Measurements from ENCODE around the gene ITGA11.

DNA sequence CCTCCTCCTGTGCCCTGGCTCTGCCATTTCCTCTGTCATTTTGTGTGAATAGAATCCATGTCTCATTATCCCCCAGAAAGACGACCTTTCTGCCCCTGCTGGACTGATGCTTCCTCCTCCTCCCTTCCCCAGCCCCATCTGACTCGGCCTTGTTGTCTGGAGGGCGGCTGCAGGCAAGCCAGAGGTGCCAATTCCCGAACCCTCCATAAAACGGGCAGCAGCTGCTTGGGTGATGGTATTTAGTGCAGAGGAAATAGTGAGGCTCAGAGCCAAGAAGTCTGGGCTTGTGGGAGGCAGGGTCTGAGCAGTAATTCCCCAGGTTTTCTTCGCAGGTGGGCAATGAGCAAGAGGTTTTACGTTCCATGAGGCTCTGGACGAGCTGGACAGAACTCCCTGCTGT is 71.2 kb downstream of the ITGA11 start:
- TF ChIP-seq EZH2 (IDR thresholded peaks at IDR 0.05; ENCODE audit: low read length, missing control alignments) (no peak), CTCF (conservative IDR thresholded peaks at IDR 0.05 in 1 of 2, IDR thresholded peaks at IDR 0.05 in 1 of 2; ENCODE audit: low read depth in 1 of 2, low read length in 2 of 2) (no peak)

All from fibroblast of lung (primary cell).